ENCODE results near the gene DLEU7.

DLEU7 gene

DNA sequence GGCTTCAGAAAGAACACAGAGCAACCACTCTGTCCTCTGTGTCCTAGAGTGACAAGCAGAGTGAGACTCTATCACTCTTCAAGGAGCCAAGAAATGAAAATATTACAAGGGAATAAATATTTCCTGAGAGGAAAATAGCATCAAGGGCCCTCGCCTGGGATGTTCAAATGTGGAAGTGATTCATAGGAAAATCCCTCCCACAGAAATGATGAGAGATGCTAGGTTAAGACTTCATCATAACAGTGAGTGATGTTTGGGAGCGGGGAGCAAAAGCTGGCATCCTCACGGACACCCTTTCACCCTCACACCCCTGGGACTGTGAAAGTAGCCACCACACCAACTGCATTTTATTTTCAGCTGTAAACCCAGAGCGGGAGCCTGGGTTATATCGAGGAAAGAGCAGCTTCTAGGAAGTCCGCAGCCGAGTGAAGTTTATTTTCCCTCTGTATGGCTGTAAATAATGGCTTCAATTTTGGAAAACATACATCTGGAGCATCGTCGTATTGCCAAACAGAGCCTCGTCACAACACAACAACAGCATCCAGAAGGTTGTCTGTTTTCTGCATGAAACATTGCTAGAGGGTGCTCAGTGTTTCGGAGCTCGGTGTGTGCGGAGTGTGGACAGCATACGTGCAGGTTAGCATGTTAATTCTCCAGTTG, 54.8 kb downstream of the DLEU7 start:
- no peak for DNase-seq

DNA sequence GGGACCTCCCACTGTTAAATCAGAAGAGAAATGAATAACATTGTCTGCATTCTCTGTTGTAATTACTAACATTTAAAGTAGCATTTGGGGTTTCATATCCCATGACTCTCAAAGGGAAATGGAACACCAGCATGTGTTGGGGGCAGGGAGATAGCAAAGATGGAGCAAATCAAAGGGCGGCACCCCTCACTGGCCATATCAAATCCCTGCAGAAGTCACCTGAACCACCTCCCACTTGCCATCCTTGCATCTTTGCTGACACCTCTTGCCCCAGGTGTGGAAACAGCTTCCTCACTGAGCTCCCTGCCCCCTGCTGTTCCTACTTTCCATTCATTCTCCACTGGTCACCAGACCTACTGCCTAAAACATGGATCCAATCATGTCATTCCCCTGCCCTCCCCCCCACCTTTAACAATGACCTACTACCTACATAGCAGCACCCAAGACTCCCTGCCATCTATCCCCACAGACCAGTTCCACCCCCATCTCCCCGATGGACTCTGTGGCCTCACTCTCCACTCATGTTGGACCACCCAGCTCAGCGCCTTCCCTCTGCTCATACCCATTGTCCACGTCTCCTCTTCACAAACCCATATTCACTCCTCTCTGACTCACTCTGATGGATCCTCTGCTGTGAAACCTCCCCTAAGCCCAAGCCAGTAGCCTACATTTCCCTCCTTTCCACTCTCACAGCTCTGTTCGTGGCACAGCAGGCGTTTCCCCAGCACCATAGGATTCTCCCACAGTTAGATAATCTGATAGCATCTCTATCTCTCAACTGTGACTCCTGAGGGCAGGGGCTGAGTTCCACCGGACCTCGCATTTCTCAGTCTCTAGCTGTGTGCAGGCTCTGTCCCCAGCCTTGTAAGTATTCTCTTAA, 55.9 kb downstream of the DLEU7 start:
- DNase-seq: no peak

DNA sequence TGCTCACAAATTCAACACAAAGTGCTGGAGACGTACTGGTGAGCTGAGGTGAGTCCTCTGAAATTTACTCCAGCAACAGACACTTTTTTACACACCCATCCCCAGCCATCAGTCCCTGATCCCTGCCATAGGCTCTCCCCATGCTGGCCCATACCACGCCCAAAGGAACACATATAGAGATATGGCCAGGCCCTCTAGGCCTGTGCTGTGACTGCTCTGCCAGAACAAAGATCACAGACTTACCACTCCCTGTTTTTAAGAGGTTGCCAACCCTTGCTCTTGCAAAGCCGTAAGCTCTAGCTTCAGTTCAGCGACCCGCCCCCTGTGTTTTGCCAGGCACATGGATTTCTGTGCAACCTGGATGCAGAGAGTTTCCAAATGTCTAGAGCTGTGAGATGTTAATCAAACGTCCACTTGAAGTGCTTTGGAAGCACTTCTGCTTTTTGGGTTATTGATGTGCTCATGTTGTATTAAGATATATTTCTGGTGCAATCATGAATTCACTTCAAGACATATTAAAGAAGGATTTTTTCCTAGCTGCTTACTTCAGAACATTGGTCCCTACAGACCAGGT, 59.7 kb downstream of the DLEU7 start:
- DNase-seq: no peak

DNA sequence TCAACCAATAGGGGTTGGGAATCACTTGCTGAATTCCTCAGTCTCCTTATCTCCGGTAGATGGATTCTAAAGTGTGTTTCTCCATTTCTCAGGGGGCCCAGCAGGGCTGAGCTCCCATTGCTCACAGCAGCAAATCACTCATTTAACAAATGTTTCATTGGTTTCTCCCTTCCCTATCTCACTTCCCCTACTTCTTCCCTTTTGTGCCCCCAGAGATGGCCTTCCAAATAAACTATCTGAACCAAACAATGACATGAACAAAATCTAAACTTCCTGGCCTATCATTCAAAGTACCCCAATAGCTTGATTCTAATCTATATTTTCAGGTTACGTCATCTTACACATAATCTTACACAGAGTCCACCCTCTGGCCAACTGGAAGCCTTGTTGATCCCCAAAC, 60.4 kb downstream of the DLEU7 start:
- DNase-seq: no peak

DNA sequence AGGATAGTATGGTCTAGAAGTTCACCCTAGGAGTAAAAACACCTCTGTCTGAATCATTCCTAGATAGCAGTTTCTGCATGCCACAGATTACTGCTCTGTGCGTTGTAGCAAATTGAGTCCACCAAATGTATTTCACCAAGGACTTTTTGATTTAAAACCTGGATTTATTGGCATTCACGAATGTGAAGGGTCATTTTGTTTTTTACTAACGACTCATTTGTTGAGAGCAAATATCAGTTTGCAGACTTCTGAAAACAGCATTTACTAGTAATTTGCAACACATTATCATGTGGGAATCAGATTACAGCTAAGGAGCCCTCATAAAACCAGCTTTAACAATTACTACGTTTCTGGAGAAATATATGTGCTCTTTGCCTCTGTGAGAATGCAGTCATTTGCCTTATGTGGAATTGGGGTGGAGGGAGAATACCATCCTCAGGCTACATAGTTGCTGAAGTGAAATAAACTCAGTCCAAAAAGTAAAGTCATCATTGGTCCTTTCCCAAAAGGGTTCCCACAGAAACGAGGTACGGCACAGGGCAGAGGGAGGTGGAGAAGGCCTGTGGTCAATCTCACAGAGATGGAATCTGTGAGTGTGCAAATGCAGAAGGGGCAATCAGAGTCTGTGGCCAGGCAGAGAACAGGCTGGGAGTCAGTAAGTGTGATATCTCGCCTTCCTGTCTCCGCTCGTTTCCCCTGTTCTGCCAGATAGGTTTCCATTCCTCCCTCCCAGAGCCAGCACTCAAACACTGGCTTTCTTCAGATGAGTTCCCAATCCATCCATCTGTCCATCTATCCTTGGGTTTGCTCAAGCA, 63.1 kb downstream of the DLEU7 start:
- no peak for DNase-seq

DNA sequence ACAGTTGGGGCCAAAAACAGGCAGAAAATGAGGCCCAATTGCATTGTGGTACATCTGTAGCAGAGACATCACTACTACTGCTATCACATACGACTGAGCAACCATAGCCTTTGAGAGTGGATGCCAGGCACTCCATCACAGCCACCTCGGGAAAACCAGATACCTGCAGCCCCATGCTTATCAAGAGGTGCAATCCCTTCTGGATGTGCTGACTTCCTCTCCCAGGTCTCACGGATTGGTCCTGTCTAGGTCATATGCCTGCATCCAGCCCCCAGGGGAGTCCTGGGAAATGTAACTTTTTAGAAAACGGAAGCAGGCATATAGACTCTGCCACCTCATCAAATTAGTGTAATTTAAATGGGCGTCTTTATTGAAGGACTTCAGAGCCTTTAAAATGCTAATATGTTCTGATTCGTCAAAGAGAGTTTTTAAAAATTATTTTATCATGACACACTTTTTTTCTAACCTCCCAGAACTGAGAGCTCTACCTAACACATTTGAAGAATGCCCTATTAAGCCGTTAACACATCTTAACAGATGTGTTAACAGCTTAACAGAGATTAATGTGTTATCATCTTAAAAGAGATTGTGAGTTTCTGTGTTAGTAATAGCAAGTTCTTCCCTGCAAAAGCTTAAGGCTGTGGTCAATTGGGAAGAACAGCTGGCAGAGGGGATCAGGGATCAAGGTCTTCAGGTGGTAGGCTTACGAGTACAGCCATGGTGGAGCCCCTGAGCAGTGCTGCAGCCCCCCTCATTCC, 63.9 kb downstream of the DLEU7 start:
- DNase-seq: no peak

Data from activated CD4-positive, CD25-positive, alpha-beta regulatory T cell (primary cell).